Activated naive CD4-positive, alpha-beta T cell treated with anti-CD3 and anti-CD28 coated beads, Interleukin-2, amount 10 ng/mL, durations not matched to agents 5 hours and 36 hours (primary cell): ENCODE data around the gene OR51E2. TPM values are rescaled to one million over a fixed set of nuclear protein-coding genes. Genes with fewer than 3 reads are reported as not detected.

Source experiments
- total RNA-seq, 2 experiments: library from RNA; stranded (reverse); gene quantifications; one replicate each; pipeline ENCODE4 v1.2.3, GENCODE V29; 2021

Gene OR51E2
- total RNA-seq: not detected

GRCh38 chr11:4697585-4697984 lies at the start of gene OR51E2:
TSS of gene OR51E2 (minus strand) at chr11:4697853. CDS start at chr11:4682711, 15,142 bp downstream.

GRCh38 chr11:4704054-4704789 lies 6.6 kb upstream of the OR51E2 start, which contains the start of gene MMP26:
TSS of gene MMP26 (plus strand) at chr11:4704784.

GRCh38 chr11:4643682-4644081 lies 54.0 kb downstream of the OR51E2 start, which contains the start of gene OR51E1:
TSS of gene OR51E1 (plus strand) at chr11:4643982. CDS start at chr11:4652527, 8,545 bp downstream.

GRCh38 chr11:4636962-4637661 lies 60.5 kb downstream of the OR51E2 start, which contains the start of gene OR51D1:
TSS of gene OR51D1 (plus strand) at chr11:4637477. CDS start at chr11:4639791, 2,314 bp downstream.

Other genes with a start within 250 kb of the OR51E2 start
- gene OR52K2, start 248.6 kb downstream of the OR51E2 start, total RNA-seq: not detected
- gene OR52K1, start 215.2 kb downstream of the OR51E2 start, total RNA-seq: not detected
- not detected for gene OR52M1, start 152.7 kb downstream of the OR51E2 start, total RNA-seq
- gene OR52I2, start 116.1 kb downstream of the OR51E2 start, total RNA-seq: not detected
- gene OR52I1, start 103.8 kb downstream of the OR51E2 start, total RNA-seq: not detected
- gene TRIM68, start 89.6 kb downstream of the OR51E2 start, total RNA-seq: 10 to 100 TPM; 11.6 to 14.0 TPM
- not detected for gene OR51D1, start 60.4 kb downstream of the OR51E2 start, total RNA-seq
- not detected for gene OR51E1, start 53.9 kb downstream of the OR51E2 start, total RNA-seq
- not detected for gene MMP26, start 6.9 kb upstream of the OR51E2 start, total RNA-seq
- gene OR51F1, start 72.1 kb upstream of the OR51E2 start, total RNA-seq: not detected
- not detected for gene OR52R1, start 106.5 kb upstream of the OR51E2 start, total RNA-seq
- not detected for gene OR51F2, start 123.5 kb upstream of the OR51E2 start, total RNA-seq
- gene OR51S1, start 151.4 kb upstream of the OR51E2 start, total RNA-seq: not detected
- not detected for gene OR51T1, start 184.0 kb upstream of the OR51E2 start, total RNA-seq
- gene OR51A7, start 205.9 kb upstream of the OR51E2 start, total RNA-seq: not detected
- not detected for gene OR51G2, start 221.5 kb upstream of the OR51E2 start, total RNA-seq
- not detected for gene OR51G1, start 226.5 kb upstream of the OR51E2 start, total RNA-seq
- gene OR51A4, start 249.8 kb upstream of the OR51E2 start, total RNA-seq: not detected